ENCODE measurements around the gene UBE2A. TPM values are rescaled to one million over a fixed set of nuclear protein-coding genes. Genes with fewer than 3 reads are reported as not detected.
A peak's percentile ranks its signal among the peaks of the same experiment; 100 is the strongest.

UBE2A gene
- 10 to 100 TPM in 11 of 12 donors, not detected in 1; 55.7 to 98.6 (median 69.7) TPM for polyA plus RNA-seq (ENCODE audit: insufficient read length in 12 of 12)
- long read RNA-seq, donor 1, transcript UBE2A-202 (6 exons, 1,874 nt): major isoform, 19 of 29 reads
- long read RNA-seq, donor 1, partial matches to known transcripts: 0 of 29 reads
- long read RNA-seq, donor 1, other reads (novel, unspliced or antisense): 0 of 29 reads
- long read RNA-seq, donor 2, transcript UBE2A-202 (6 exons, 1,874 nt): major isoform, 23 of 39 reads
- long read RNA-seq, donor 2, transcript UBE2A-207 (5 exons, 934 nt): minor isoform, 12 of 39 reads
- long read RNA-seq, donor 2, partial matches to known transcripts: 0 of 39 reads
- long read RNA-seq, donor 2, other reads (novel, unspliced or antisense): 0 of 39 reads
- long read RNA-seq, donor 3, transcript UBE2A-202 (6 exons, 1,874 nt): major isoform, 6 of 13 reads
- long read RNA-seq, donor 3, partial matches to known transcripts: 0 of 13 reads
- long read RNA-seq, donor 3, other reads (novel, unspliced or antisense): 0 of 13 reads
- long read RNA-seq, donor 4, partial matches to known transcripts: 0 of 6 reads
- long read RNA-seq, donor 4, other reads (novel, unspliced or antisense): 0 of 6 reads
- long read RNA-seq, donor 5, transcript UBE2A-202 (6 exons, 1,874 nt): major isoform, 27 of 40 reads
- long read RNA-seq, donor 5, transcript UBE2A-203 (3 exons, 2,643 nt): minor isoform, 6 of 40 reads
- long read RNA-seq, donor 5, partial matches to known transcripts: 0 of 40 reads
- long read RNA-seq, donor 5, other reads (novel, unspliced or antisense): 0 of 40 reads
- long read RNA-seq, donor 6, transcript UBE2A-202 (6 exons, 1,874 nt): major isoform, 7 of 8 reads
- long read RNA-seq, donor 6, partial matches to known transcripts: 0 of 8 reads
- long read RNA-seq, donor 6, other reads (novel, unspliced or antisense): 0 of 8 reads
- long read RNA-seq, donor 7, transcript UBE2A-202 (6 exons, 1,874 nt): major isoform, 9 of 11 reads
- long read RNA-seq, donor 7, partial matches to known transcripts: 0 of 11 reads
- long read RNA-seq, donor 7, other reads (novel, unspliced or antisense): 0 of 11 reads
- long read RNA-seq, donor 8, transcript UBE2A-202 (6 exons, 1,874 nt): major isoform, 19 of 35 reads
- long read RNA-seq, donor 8, partial matches to known transcripts: 6 of 35 reads
- long read RNA-seq, donor 8, other reads (novel, unspliced or antisense): 0 of 35 reads
- long read RNA-seq, donor 9, transcript UBE2A-202 (6 exons, 1,874 nt): major isoform, 14 of 19 reads
- long read RNA-seq, donor 9, partial matches to known transcripts: 0 of 19 reads
- long read RNA-seq, donor 9, other reads (novel, unspliced or antisense): 0 of 19 reads
- long read RNA-seq, donor 10, transcript UBE2A-202 (6 exons, 1,874 nt): major isoform, 14 of 23 reads
- long read RNA-seq, donor 10, partial matches to known transcripts: 6 of 23 reads
- long read RNA-seq, donor 10, other reads (novel, unspliced or antisense): 0 of 23 reads
- long read RNA-seq, donor 11, transcript UBE2A-207 (5 exons, 934 nt): minor isoform, 7 of 24 reads
- long read RNA-seq, donor 11, transcript UBE2A-203 (3 exons, 2,643 nt): minor isoform, 5 of 24 reads
- long read RNA-seq, donor 11, transcript UBE2A-202 (6 exons, 1,874 nt): major isoform, 10 of 24 reads
- long read RNA-seq, donor 11, partial matches to known transcripts: 0 of 24 reads
- long read RNA-seq, donor 11, other reads (novel, unspliced or antisense): 0 of 24 reads

- peak; percentile 90 for DNase-seq
These were observed at the start of gene UBE2A for GRCh38 chrX:119574394-119575266. Gene UBE2A, plus strand, starts transcription at chrX:119574563. Its CDS starts 149 bp downstream, at chrX:119574712.

- no peak for DNase-seq
These were observed 44.8 kb upstream of the UBE2A start for GRCh38 chrX:119529345-119530276.

- DNase-seq: no peak
These were observed 36.9 kb upstream of the UBE2A start for GRCh38 chrX:119537487-119537886.

- DNase-seq: no peak
These were observed 34.5 kb upstream of the UBE2A start for GRCh38 chrX:119539872-119540271.

GRCh38 chrX:119541188-119541587 is 33.2 kb upstream of the UBE2A start:
- no peak for DNase-seq

- no peak for DNase-seq
These were observed 24.9 kb upstream of the UBE2A start for GRCh38 chrX:119549327-119550016.

- DNase-seq: no peak
These were observed 21.9 kb upstream of the UBE2A start for GRCh38 chrX:119552508-119552907.

GRCh38 chrX:119565107-119565663 is 9.2 kb upstream of the UBE2A start, which contains the start of gene STEEP1:
Gene STEEP1, minus strand, starts transcription at chrX:119565409. Its CDS starts 54 bp downstream, at chrX:119565355.
- DNase-seq: peak; percentile 92

GRCh38 chrX:119570351-119570835 is 4.0 kb upstream of the UBE2A start:
- DNase-seq: no peak

- no peak for DNase-seq
These were observed 1.1 kb upstream of the UBE2A start for GRCh38 chrX:119573222-119573621.

- DNase-seq: peak; percentile 57
These were observed 446 bp upstream of the UBE2A start for GRCh38 chrX:119573840-119574393.

- no peak for DNase-seq
These were observed 5.1 kb downstream of the UBE2A start for GRCh38 chrX:119579414-119579813.

- no peak for DNase-seq
These were observed 9.2 kb downstream of the UBE2A start for GRCh38 chrX:119583431-119584059.

- DNase-seq: no peak
These were observed 15.4 kb downstream of the UBE2A start for GRCh38 chrX:119589810-119590209.

GRCh38 chrX:119602701-119603255 is 28.4 kb downstream of the UBE2A start:
- DNase-seq: no peak

Measured in muscle of arm (tissue), 14 donors.